ENCODE results near the gene DPP4.

Gene DPP4

GRCh38 chr2:161975062-161975812, 98.8 kb downstream of the DPP4 start:
- Histone ChIP-seq H3K79me2 (ENCODE audit: control insufficient read depth, insufficient read depth, low read length) (no peaks in the 10 kb centered on the region), H2BK5ac (ENCODE audit: low read length) (no peak overlapping the region), H3K79me1 (ENCODE audit: low read length) (no peaks in the 10 kb centered on the region), H3K4me1 (ENCODE audit: control insufficient read depth, low read depth, low read length) (no peaks in the 10 kb centered on the region), H3K18ac (ENCODE audit: low read length) (no peak overlapping the region), H3K27me3 (ENCODE audit: insufficient read depth, low read length, poor library complexity) (no peaks in the 10 kb centered on the region), H3K27ac (ENCODE audit: low read depth, low read length) (no peak overlapping the region), H3K36me3 (ENCODE audit: control insufficient read depth, insufficient read depth, low read length) (no peaks in the 10 kb centered on the region), H3K9ac (ENCODE audit: low read length) (no peak overlapping the region), H2BK15ac (replicated peaks; ENCODE audit: low read depth) (no peak overlapping the region), H2BK120ac (ENCODE audit: low read depth, low read length) (no peak overlapping the region), H3K56ac (ENCODE audit: low read length) (no peak overlapping the region), H3K4ac (ENCODE audit: low read depth, low read length) (no peak overlapping the region), H3K4me2 (ENCODE audit: low read length) (no peak overlapping the region), H4K8ac (ENCODE audit: low read depth, low read length) (no peak overlapping the region), H4K5ac (ENCODE audit: low read length) (no peak overlapping the region), H2AK5ac (ENCODE audit: low read length) (no peak overlapping the region), H3K4me3 (ENCODE audit: low read length) (no peak overlapping the region), H3K23ac (ENCODE audit: low read length) (no peak overlapping the region)
- no peak for DNase-seq
- no CpG with 5 or more reads among the region's 3 CpGs for WGBS (ENCODE audit: extremely low coverage, insufficient coverage, low lambda C conversion rate)

- no peak overlapping the region for H2BK15ac ChIP-seq (replicated peaks; ENCODE audit: low read depth)
- H3K79me1 ChIP-seq (ENCODE audit: low read length), result no peaks in the 10 kb centered on the region
- H3K9ac ChIP-seq (ENCODE audit: low read length), result no peak overlapping the region
- H3K23ac ChIP-seq (ENCODE audit: low read length), result no peak overlapping the region
- H3K56ac ChIP-seq (ENCODE audit: low read length), result no peak overlapping the region
- H2AK5ac ChIP-seq (ENCODE audit: low read length), result no peak overlapping the region
- no peak overlapping the region for H4K5ac ChIP-seq (ENCODE audit: low read length)
- no peak overlapping the region for H2BK5ac ChIP-seq (ENCODE audit: low read length)
- H4K8ac ChIP-seq (ENCODE audit: low read depth, low read length), result no peak overlapping the region
- H3K36me3 ChIP-seq (ENCODE audit: control insufficient read depth, insufficient read depth, low read length), result no peaks in the 10 kb centered on the region
- H3K27me3 ChIP-seq (ENCODE audit: insufficient read depth, low read length, poor library complexity), result no peaks in the 10 kb centered on the region
- DNase-seq, result no peak
- WGBS (ENCODE audit: extremely low coverage, insufficient coverage, low lambda C conversion rate), result no CpG with 5 or more reads among the region's 2 CpGs
- no peak overlapping the region for H3K27ac ChIP-seq (ENCODE audit: low read depth, low read length)
- no peak overlapping the region for H3K4me3 ChIP-seq (ENCODE audit: low read length)
- no peak overlapping the region for H3K4ac ChIP-seq (ENCODE audit: low read depth, low read length)
- H3K18ac ChIP-seq (ENCODE audit: low read length), result no peak overlapping the region
- H2BK120ac ChIP-seq (ENCODE audit: low read depth, low read length), result no peak overlapping the region
- H3K4me1 ChIP-seq (ENCODE audit: control insufficient read depth, low read depth, low read length), result no peaks in the 10 kb centered on the region
- no peaks in the 10 kb centered on the region for H3K79me2 ChIP-seq (ENCODE audit: control insufficient read depth, insufficient read depth, low read length)
- H3K4me2 ChIP-seq (ENCODE audit: low read length), result no peak overlapping the region
Observed at GRCh38 chr2:161974461-161974860, 99.6 kb downstream of the DPP4 start.

GRCh38 chr2:161972866-161973265, 101.1 kb downstream of the DPP4 start:
- Histone ChIP-seq H3K27ac (ENCODE audit: low read depth, low read length) (no peak overlapping the region), H3K23ac (ENCODE audit: low read length) (no peak overlapping the region), H3K4me3 (ENCODE audit: low read length) (no peak overlapping the region), H3K4me2 (ENCODE audit: low read length) (no peak overlapping the region), H2BK5ac (ENCODE audit: low read length) (no peak overlapping the region), H3K27me3 (ENCODE audit: insufficient read depth, low read length, poor library complexity) (no peaks in the 10 kb centered on the region), H4K8ac (ENCODE audit: low read depth, low read length) (no peak overlapping the region), H3K18ac (ENCODE audit: low read length) (no peak overlapping the region), H2BK15ac (replicated peaks; ENCODE audit: low read depth) (no peak overlapping the region), H3K79me2 (ENCODE audit: control insufficient read depth, insufficient read depth, low read length) (no peaks in the 10 kb centered on the region), H2BK120ac (ENCODE audit: low read depth, low read length) (no peak overlapping the region), H3K79me1 (ENCODE audit: low read length) (no peaks in the 10 kb centered on the region), H3K4ac (ENCODE audit: low read depth, low read length) (no peak overlapping the region), H3K36me3 (ENCODE audit: control insufficient read depth, insufficient read depth, low read length) (no peaks in the 10 kb centered on the region), H3K4me1 (ENCODE audit: control insufficient read depth, low read depth, low read length) (no peaks in the 10 kb centered on the region), H2AK5ac (ENCODE audit: low read length) (no peak overlapping the region), H3K9ac (ENCODE audit: low read length) (no peak overlapping the region), H4K5ac (ENCODE audit: low read length) (no peak overlapping the region), H3K56ac (ENCODE audit: low read length) (no peak overlapping the region)
- no peak for DNase-seq
- no CpG with 5 or more reads among the region's 2 CpGs for WGBS (ENCODE audit: extremely low coverage, insufficient coverage, low lambda C conversion rate)

- no peak overlapping the region for H3K4me2 ChIP-seq (ENCODE audit: low read length)
- no peak overlapping the region for H2BK5ac ChIP-seq (ENCODE audit: low read length)
- H3K9ac ChIP-seq (ENCODE audit: low read length), result no peak overlapping the region
- no peak overlapping the region for H3K4me3 ChIP-seq (ENCODE audit: low read length)
- H4K5ac ChIP-seq (ENCODE audit: low read length), result no peak overlapping the region
- no peak overlapping the region for H3K23ac ChIP-seq (ENCODE audit: low read length)
- H3K18ac ChIP-seq (ENCODE audit: low read length), result no peak overlapping the region
- H2BK15ac ChIP-seq (replicated peaks; ENCODE audit: low read depth), result no peak overlapping the region
- no peaks in the 10 kb centered on the region for H3K4me1 ChIP-seq (ENCODE audit: control insufficient read depth, low read depth, low read length)
- H2BK120ac ChIP-seq (ENCODE audit: low read depth, low read length), result no peak overlapping the region
- WGBS (ENCODE audit: extremely low coverage, insufficient coverage, low lambda C conversion rate), result no CpG with 5 or more reads among the region's 1 CpG
- DNase-seq, result no peak
- no peak overlapping the region for H3K27ac ChIP-seq (ENCODE audit: low read depth, low read length)
- H3K79me2 ChIP-seq (ENCODE audit: control insufficient read depth, insufficient read depth, low read length), result no peaks in the 10 kb centered on the region
- H3K27me3 ChIP-seq (ENCODE audit: insufficient read depth, low read length, poor library complexity), result no peaks in the 10 kb centered on the region
- H2AK5ac ChIP-seq (ENCODE audit: low read length), result no peak overlapping the region
- H3K4ac ChIP-seq (ENCODE audit: low read depth, low read length), result no peak overlapping the region
- no peaks in the 10 kb centered on the region for H3K36me3 ChIP-seq (ENCODE audit: control insufficient read depth, insufficient read depth, low read length)
- no peak overlapping the region for H3K56ac ChIP-seq (ENCODE audit: low read length)
- no peak overlapping the region for H4K8ac ChIP-seq (ENCODE audit: low read depth, low read length)
- no peaks in the 10 kb centered on the region for H3K79me1 ChIP-seq (ENCODE audit: low read length)
Observed at GRCh38 chr2:161972232-161972631, 101.8 kb downstream of the DPP4 start.

GRCh38 chr2:161971551-161971950, 102.5 kb downstream of the DPP4 start:
- Histone ChIP-seq H3K79me2 (ENCODE audit: control insufficient read depth, insufficient read depth, low read length) (no peaks in the 10 kb centered on the region), H3K4me2 (ENCODE audit: low read length) (no peak overlapping the region), H2BK5ac (ENCODE audit: low read length) (no peak overlapping the region), H3K18ac (ENCODE audit: low read length) (no peak overlapping the region), H2AK5ac (ENCODE audit: low read length) (no peak overlapping the region), H3K27ac (ENCODE audit: low read depth, low read length) (no peak overlapping the region), H3K27me3 (ENCODE audit: insufficient read depth, low read length, poor library complexity) (no peaks in the 10 kb centered on the region), H3K23ac (ENCODE audit: low read length) (no peak overlapping the region), H2BK120ac (ENCODE audit: low read depth, low read length) (no peak overlapping the region), H3K56ac (ENCODE audit: low read length) (no peak overlapping the region), H3K4me1 (ENCODE audit: control insufficient read depth, low read depth, low read length) (no peaks in the 10 kb centered on the region), H4K8ac (ENCODE audit: low read depth, low read length) (no peak overlapping the region), H3K4me3 (ENCODE audit: low read length) (no peak overlapping the region), H4K5ac (ENCODE audit: low read length) (no peak overlapping the region), H2BK15ac (replicated peaks; ENCODE audit: low read depth) (no peak overlapping the region), H3K36me3 (ENCODE audit: control insufficient read depth, insufficient read depth, low read length) (no peaks in the 10 kb centered on the region), H3K79me1 (ENCODE audit: low read length) (no peaks in the 10 kb centered on the region), H3K4ac (ENCODE audit: low read depth, low read length) (no peak overlapping the region), H3K9ac (ENCODE audit: low read length) (no peak overlapping the region)
- no CpG with 5 or more reads among the region's 9 CpGs for WGBS (ENCODE audit: extremely low coverage, insufficient coverage, low lambda C conversion rate)
- DNase-seq, result no peak

GRCh38 chr2:161969159-161969558, 104.9 kb downstream of the DPP4 start:
- H3K4ac ChIP-seq (ENCODE audit: low read depth, low read length), result no peak overlapping the region
- no peak overlapping the region for H2BK15ac ChIP-seq (replicated peaks; ENCODE audit: low read depth)
- H3K4me1 ChIP-seq (ENCODE audit: control insufficient read depth, low read depth, low read length), result no peaks in the 10 kb centered on the region
- H3K4me3 ChIP-seq (ENCODE audit: low read length), result no peak overlapping the region
- no peaks in the 10 kb centered on the region for H3K79me1 ChIP-seq (ENCODE audit: low read length)
- no peak overlapping the region for H4K8ac ChIP-seq (ENCODE audit: low read depth, low read length)
- no peak overlapping the region for H4K5ac ChIP-seq (ENCODE audit: low read length)
- WGBS (ENCODE audit: extremely low coverage, insufficient coverage, low lambda C conversion rate), result no CpG with 5 or more reads among the region's 1 CpG
- no peak overlapping the region for H3K27ac ChIP-seq (ENCODE audit: low read depth, low read length)
- no peaks in the 10 kb centered on the region for H3K27me3 ChIP-seq (ENCODE audit: insufficient read depth, low read length, poor library complexity)
- H3K23ac ChIP-seq (ENCODE audit: low read length), result no peak overlapping the region
- no peak overlapping the region for H2BK5ac ChIP-seq (ENCODE audit: low read length)
- no peaks in the 10 kb centered on the region for H3K36me3 ChIP-seq (ENCODE audit: control insufficient read depth, insufficient read depth, low read length)
- H3K4me2 ChIP-seq (ENCODE audit: low read length), result no peak overlapping the region
- H3K79me2 ChIP-seq (ENCODE audit: control insufficient read depth, insufficient read depth, low read length), result no peaks in the 10 kb centered on the region
- DNase-seq, result no peak
- no peak overlapping the region for H2BK120ac ChIP-seq (ENCODE audit: low read depth, low read length)
- no peak overlapping the region for H2AK5ac ChIP-seq (ENCODE audit: low read length)
- H3K18ac ChIP-seq (ENCODE audit: low read length), result no peak overlapping the region
- no peak overlapping the region for H3K9ac ChIP-seq (ENCODE audit: low read length)
- H3K56ac ChIP-seq (ENCODE audit: low read length), result no peak overlapping the region

All from mesendoderm (in vitro differentiated cells).